ENCODE results near the gene LRFN5. TPM values are rescaled to one million over a fixed set of nuclear protein-coding genes. Genes with fewer than 3 reads are reported as not detected.

The LRFN5 gene
- 0.59 and 11.3 TPM in 2 replicates for total RNA-seq

DNA sequence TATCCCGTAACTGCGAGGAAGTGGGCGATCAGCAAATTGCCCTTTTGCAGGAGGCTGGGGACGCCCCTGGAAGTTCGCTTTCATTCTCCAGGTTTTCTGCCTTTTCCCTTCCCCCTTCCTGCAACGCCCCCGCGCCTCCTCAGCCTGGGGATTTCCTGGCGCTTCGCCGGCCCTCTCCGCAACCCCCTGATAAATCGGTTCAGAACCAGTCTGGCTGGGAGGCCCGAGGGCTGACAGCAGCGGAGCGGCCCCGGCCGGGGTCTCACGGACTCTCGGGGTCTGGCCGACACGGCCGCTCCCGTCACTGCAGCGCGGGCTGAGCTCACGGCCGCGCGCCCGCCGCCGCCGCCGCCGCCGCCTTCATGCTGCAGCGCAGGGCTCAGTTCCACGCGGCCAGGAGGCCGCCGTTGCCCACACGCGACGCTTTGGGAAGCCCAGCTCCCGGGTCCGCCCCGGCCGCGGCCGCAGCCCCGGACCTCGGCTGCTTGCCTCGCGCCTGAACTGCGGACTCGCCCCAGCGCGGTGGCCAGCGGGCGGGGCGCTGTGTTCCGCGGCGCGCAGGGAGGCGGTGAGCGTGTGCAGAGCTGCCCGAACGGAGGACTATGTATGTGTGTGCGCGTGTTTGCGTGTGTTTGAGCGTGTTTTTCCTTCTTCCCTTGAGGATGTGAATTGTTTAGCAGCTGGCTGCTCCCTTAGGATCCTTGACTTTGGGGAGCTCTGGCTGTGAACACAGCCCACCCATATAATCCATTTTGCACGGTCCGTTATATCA lies at the start of gene LRFN5:
TSS of gene LRFN5 (plus strand) at position 345 of the 772 bp plus-strand sequence.

